H1 (cell line): ENCODE data around the gene CPEB3. TPM values are rescaled to one million over a fixed set of nuclear protein-coding genes. Genes with fewer than 3 reads are reported as not detected.

Experiments
- CTBP2 ChIP-seq: IDR thresholded peaks from 2 replicates; pipeline ENCODE4 v1.7.0; 2011; ENCODE audit warnings: borderline replicate concordance, mild to moderate bottlenecking, moderate library complexity, mixed read lengths, low read length; ENCODE audit not compliant: insufficient read depth, insufficient read length
- EGR1 ChIP-seq: IDR thresholded peaks from 2 replicates; pipeline ENCODE4 v1.6.1; 2011; ENCODE audit warnings: low read depth, low read length, borderline replicate concordance
- EZH2 ChIP-seq: fragments of 200-600 bp; sonication (generic); IDR thresholded peaks from 2 replicates; pipeline ENCODE4 v1.7.1; 2012; ENCODE audit warnings: low read depth, mild to moderate bottlenecking, moderate library complexity, low read length, inconsistent platforms; ENCODE audit not compliant: severe bottlenecking
- JUN ChIP-seq: IDR thresholded peaks from 2 replicates; pipeline ENCODE4 v1.6.1; 2011; ENCODE audit warnings: low read depth, mild to moderate bottlenecking, improper control_type of control experiment, low read length
- JUND ChIP-seq: IDR thresholded peaks from 2 replicates; pipeline ENCODE4 v1.6.1; 2011; ENCODE audit warnings: mild to moderate bottlenecking, improper control_type of control experiment, low read length
- KDM4A ChIP-seq: IDR thresholded peaks from one replicate; pipeline ENCODE4 v1.7.1; 2012; ENCODE audit warnings: low read depth, mild to moderate bottlenecking, moderate library complexity, low read length, inconsistent platforms; ENCODE audit not compliant: severe bottlenecking
- SRF ChIP-seq: IDR thresholded peaks from 2 replicates; pipeline ENCODE4 v1.6.1; 2011; ENCODE audit warnings: mild to moderate bottlenecking, low read depth, low read length, moderate library complexity
- polyA plus RNA-seq, 7 experiments: library from polyadenylated mRNA; depleted of rRNA in 3 of 7; stranded (reverse) in 5 of 7; unstranded in 2 of 7; fragments of >200 nt in 5 of 7; fragments of 200-250 nt in 2 of 7; gene quantifications; 1 replicate in 5 of 7; 2 replicates in 1 of 7; 4 replicates in 1 of 7; pipeline versions ENCODE4 v1.2.1 to v1.2.3, GENCODE V29; 2011 to 2013; ENCODE audit warnings: missing spikeins in 2 of 7, mixed read lengths in 2 of 7
- total RNA-seq: library from RNA; stranded (reverse); fragmentation: NEBNext Ultra II Directional; extraction: Animal tissue kit (Norgen Biotek cat#: 25700); gene quantifications from 2 replicates; pipeline ENCODE4 v1.2.1, GENCODE V29; 2021
- TF ChIP-seq, protein P1 (sequence below): fragments of 300-600 bp; sonication (generic); IDR thresholded peaks from 2 replicates; pipeline ENCODE4 v1.7.1; 2012; ENCODE audit warnings: low read length, moderate library complexity, mild to moderate bottlenecking, inconsistent platforms; ENCODE audit not compliant: insufficient replicate concordance

Gene CPEB3
- total and polyA plus RNA-seq, 2 of the 8 experiments (the other 6 are each of a cell fraction or from before 2014, with no cell fraction given): 0.39 to 1.7 TPM

DNA sequence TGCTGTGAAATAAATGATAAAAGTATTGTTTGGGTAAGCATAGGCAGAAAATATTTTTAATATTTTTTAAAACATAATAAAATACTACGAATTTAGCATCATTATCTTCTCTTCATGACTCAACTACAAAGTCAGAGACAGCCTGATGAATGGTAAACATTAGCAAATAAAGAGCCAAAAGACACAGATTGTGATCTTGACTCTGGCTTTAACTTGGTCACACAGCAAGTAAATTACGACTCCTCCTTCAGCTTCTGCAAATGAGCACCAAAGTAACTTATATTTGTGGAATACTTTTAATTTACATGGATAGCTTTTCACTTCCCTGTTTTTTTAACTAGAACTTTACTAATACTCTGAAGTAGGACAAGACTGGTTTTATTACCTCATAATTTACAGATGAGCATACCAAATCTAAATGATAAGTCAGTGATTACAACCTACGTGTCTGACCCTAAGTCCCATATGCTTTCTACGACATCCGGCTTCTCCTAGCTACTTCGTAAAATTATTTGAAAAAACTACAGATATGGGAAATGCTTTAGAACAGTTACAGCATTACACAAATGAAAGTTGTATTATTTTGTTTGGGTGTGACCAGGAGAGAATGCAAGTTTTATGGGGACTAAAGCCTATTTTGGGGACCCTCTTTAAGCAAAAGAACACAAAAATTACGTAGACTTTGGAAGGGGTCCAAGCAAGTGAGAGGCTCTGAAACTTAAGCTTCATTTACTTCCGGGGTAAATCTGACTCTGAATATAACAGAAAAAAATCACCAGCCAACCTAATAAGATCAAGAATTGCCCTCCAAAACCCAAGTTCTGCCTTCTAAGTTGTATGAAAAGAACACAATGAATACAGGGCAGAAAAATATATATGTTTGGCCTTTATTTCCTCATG is 133.8 kb downstream of the CPEB3 start (continued):
- TF ChIP-seq SRF (no peak), CTBP2 (no peak), EZH2 (no peak), JUN (no peak), KDM4A (no peak), JUND (no peak), EGR1 (no peak)
- TF ChIP-seq, protein P1, sequence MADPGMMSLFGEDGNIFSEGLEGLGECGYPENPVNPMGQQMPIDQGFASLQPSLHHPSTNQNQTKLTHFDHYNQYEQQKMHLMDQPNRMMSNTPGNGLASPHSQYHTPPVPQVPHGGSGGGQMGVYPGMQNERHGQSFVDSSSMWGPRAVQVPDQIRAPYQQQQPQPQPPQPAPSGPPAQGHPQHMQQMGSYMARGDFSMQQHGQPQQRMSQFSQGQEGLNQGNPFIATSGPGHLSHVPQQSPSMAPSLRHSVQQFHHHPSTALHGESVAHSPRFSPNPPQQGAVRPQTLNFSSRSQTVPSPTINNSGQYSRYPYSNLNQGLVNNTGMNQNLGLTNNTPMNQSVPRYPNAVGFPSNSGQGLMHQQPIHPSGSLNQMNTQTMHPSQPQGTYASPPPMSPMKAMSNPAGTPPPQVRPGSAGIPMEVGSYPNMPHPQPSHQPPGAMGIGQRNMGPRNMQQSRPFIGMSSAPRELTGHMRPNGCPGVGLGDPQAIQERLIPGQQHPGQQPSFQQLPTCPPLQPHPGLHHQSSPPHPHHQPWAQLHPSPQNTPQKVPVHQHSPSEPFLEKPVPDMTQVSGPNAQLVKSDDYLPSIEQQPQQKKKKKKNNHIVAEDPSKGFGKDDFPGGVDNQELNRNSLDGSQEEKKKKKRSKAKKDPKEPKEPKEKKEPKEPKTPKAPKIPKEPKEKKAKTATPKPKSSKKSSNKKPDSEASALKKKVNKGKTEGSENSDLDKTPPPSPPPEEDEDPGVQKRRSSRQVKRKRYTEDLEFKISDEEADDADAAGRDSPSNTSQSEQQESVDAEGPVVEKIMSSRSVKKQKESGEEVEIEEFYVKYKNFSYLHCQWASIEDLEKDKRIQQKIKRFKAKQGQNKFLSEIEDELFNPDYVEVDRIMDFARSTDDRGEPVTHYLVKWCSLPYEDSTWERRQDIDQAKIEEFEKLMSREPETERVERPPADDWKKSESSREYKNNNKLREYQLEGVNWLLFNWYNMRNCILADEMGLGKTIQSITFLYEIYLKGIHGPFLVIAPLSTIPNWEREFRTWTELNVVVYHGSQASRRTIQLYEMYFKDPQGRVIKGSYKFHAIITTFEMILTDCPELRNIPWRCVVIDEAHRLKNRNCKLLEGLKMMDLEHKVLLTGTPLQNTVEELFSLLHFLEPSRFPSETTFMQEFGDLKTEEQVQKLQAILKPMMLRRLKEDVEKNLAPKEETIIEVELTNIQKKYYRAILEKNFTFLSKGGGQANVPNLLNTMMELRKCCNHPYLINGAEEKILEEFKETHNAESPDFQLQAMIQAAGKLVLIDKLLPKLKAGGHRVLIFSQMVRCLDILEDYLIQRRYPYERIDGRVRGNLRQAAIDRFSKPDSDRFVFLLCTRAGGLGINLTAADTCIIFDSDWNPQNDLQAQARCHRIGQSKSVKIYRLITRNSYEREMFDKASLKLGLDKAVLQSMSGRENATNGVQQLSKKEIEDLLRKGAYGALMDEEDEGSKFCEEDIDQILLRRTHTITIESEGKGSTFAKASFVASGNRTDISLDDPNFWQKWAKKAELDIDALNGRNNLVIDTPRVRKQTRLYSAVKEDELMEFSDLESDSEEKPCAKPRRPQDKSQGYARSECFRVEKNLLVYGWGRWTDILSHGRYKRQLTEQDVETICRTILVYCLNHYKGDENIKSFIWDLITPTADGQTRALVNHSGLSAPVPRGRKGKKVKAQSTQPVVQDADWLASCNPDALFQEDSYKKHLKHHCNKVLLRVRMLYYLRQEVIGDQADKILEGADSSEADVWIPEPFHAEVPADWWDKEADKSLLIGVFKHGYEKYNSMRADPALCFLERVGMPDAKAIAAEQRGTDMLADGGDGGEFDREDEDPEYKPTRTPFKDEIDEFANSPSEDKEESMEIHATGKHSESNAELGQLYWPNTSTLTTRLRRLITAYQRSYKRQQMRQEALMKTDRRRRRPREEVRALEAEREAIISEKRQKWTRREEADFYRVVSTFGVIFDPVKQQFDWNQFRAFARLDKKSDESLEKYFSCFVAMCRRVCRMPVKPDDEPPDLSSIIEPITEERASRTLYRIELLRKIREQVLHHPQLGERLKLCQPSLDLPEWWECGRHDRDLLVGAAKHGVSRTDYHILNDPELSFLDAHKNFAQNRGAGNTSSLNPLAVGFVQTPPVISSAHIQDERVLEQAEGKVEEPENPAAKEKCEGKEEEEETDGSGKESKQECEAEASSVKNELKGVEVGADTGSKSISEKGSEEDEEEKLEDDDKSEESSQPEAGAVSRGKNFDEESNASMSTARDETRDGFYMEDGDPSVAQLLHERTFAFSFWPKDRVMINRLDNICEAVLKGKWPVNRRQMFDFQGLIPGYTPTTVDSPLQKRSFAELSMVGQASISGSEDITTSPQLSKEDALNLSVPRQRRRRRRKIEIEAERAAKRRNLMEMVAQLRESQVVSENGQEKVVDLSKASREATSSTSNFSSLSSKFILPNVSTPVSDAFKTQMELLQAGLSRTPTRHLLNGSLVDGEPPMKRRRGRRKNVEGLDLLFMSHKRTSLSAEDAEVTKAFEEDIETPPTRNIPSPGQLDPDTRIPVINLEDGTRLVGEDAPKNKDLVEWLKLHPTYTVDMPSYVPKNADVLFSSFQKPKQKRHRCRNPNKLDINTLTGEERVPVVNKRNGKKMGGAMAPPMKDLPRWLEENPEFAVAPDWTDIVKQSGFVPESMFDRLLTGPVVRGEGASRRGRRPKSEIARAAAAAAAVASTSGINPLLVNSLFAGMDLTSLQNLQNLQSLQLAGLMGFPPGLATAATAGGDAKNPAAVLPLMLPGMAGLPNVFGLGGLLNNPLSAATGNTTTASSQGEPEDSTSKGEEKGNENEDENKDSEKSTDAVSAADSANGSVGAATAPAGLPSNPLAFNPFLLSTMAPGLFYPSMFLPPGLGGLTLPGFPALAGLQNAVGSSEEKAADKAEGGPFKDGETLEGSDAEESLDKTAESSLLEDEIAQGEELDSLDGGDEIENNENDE: no peak
